NT2/D1 (cell line): ENCODE results near the gene MUC5AC.
"Not testable (repeated sequence)": the region's sequence is repeated elsewhere in the genome, so short reads cannot be mapped to it uniquely, and the experiment has no call there.

Source experiments
- SUZ12 ChIP-seq: IDR thresholded peaks from 2 replicates; pipeline ENCODE4 v1.6.1; 2011; ENCODE audit not compliant: insufficient read length, insufficient read depth; ENCODE audit errors: extremely low read depth
- YY1 ChIP-seq: IDR thresholded peaks from 2 replicates; pipeline ENCODE4 v1.6.1; 2011; ENCODE audit not compliant: insufficient read length, insufficient read depth
- ZNF274 ChIP-seq: IDR thresholded peaks from 2 replicates; pipeline ENCODE4 v1.6.1; 2011; ENCODE audit warnings: mild to moderate bottlenecking, low read depth, low read length

DNA sequence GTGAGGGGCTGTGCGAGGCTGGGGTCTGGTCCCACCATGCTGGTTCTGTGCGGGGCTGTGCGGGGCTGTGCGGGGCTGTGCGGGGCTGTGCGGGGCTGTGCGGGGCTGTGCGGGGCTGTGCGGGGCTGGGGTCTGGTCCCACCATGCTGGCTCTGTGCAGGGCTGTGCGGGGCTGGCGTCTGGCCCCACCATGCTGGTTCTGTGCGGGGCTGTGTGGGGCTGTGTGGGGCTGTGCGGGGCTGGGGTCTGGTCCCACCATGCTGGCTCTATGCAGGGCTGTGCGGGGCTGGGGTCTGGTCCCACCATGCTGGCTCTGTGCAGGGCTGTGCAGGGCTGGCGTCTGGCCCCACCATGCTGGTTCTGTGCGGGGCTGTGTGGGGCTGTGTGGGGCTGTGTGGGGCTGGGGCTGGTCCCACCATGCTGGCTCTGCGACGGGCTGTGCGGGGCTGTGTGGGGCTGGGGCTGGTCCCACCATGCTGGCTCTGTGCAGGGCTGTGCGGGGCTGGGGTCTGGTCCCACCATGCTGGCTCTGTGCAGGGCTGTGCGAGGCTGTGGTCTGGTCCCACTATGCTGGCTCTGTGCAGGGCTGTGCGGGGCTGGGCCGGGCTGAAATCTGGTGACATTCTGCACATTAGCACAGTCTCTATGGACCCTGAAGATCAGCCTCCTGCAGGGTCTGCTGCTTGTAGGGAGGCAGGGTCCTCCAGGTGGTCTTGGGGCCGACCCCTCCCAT is 1.9 kb downstream of the MUC5AC start:
- TF ChIP-seq YY1, SUZ12, ZNF274: not testable (repeated sequence)
